HCT116 (cell line): ENCODE data around the gene CCNA2. TPM values are rescaled to one million over a fixed set of nuclear protein-coding genes. Genes with fewer than 3 reads are reported as not detected.

Experiments
- ATAC-seq: fragments of 200-7000 bp; cut with Tn5 transposase; 2 replicates; pipeline ENCODE4 v1.9.1; 2020; ENCODE audit warnings: mild to moderate bottlenecking, moderate library complexity
- BruUV-seq: library from RNA; stranded (reverse); fragments of 400-500 nt; replicated peaks from 2 replicates; lab custom pipeline; 2021; lab: Mats Ljungman, UMichigan
- CTCF ChIA-PET: fragments of 300-600 bp; sonication (Branson Sonifier 250); formaldehyde crosslinking; loops from one replicate; lab custom pipeline; 2021; ENCODE audit warnings: antibody characterized with exemption; lab: Charles Lee
- POLR2A ChIA-PET: fragments of 300-600, 350-600 bp; sonication (Branson Sonifier 250); formaldehyde crosslinking; loops from one replicate; lab custom pipeline; 2021; ENCODE audit warnings: antibody characterized with exemption; lab: Charles Lee
- RAD21 ChIA-PET, 2 experiments: fragments of 300-600 bp; sonication (Branson Sonifier 250); formaldehyde crosslinking; loops; one replicate each; lab custom pipeline; 2023; ENCODE audit warnings: low total read pairs in 2 of 2; ENCODE audit not compliant: uncharacterized antibody in 2 of 2, unreplicated experiment in 2 of 2, low non-redundant PET in 1 of 2; lab: Charles Lee
- DNase-seq: peaks from one replicate; pipeline ENCODE4 v3.0.0-alpha.2; 2010; ENCODE audit warnings: low read depth, low spot score
- H2AFZ ChIP-seq: fragments of 200-600 bp; shearing (Covaris generic), sonication (generic); 2 replicates; pipeline ENCODE4 v1.6.1; 2017; ENCODE audit warnings: low read depth, mixed run types, mixed read lengths, antibody characterized with exemption, low read length; ENCODE audit not compliant: poor library complexity, severe bottlenecking
- H3K27ac ChIP-seq: 2 replicates; pipeline ENCODE4 v1.5.1; 2012; ENCODE audit warnings: low read depth, low read length
- H3K27me3 ChIP-seq: fragments of 200-600 bp; sonication (generic); 2 replicates; pipeline ENCODE4 v1.6.1; 2016; ENCODE audit warnings: mixed run types, low read length, mixed read lengths; ENCODE audit not compliant: insufficient read depth
- H3K36me3 ChIP-seq, 2 experiments: fragments of 200-500 bp in 1 of 2; fragments of 200-600 bp in 1 of 2; sonication (Bioruptor generic) in 1 of 2; sonication (generic) in 1 of 2; 2 replicates each; pipeline versions ENCODE4 v1.5.1 to v1.6.1; 2014 to 2016; ENCODE audit warnings: low read length in 2 of 2, inconsistent platforms in 1 of 2, mixed read lengths in 1 of 2, mixed run types in 1 of 2; ENCODE audit not compliant: insufficient read depth in 2 of 2, control insufficient read depth in 1 of 2
- H3K4me1 ChIP-seq, 2 experiments: fragments of 200-600 bp in 1 of 2; sonication (generic) in 1 of 2; 2 replicates each; pipeline versions ENCODE4 v1.5.1 to v1.6.1; 2012 to 2017; ENCODE audit warnings: low read length in 2 of 2, inconsistent platforms in 1 of 2, mild to moderate bottlenecking in 1 of 2, mixed read lengths in 1 of 2, mixed run types in 1 of 2, moderate library complexity in 1 of 2; ENCODE audit not compliant: insufficient read depth in 2 of 2, control insufficient read depth in 1 of 2
- H3K4me2 ChIP-seq: fragments of 200-600 bp; sonication (generic); 2 replicates; pipeline ENCODE4 v1.6.1; 2017; ENCODE audit warnings: mixed run types, low read length, mixed read lengths
- H3K4me3 ChIP-seq, 2 experiments: fragments of 200-600 bp in 1 of 2; sonication (generic) in 1 of 2; replicated peaks in 1 of 2; 2 replicates each; pipeline ENCODE4 v1.5.1; 2011 to 2016; ENCODE audit warnings: low read length in 2 of 2, control low read depth in 1 of 2, low read depth in 1 of 2, mild to moderate bottlenecking in 1 of 2, mixed read lengths in 1 of 2, mixed run types in 1 of 2
- H3K79me2 ChIP-seq: fragments of 200-600 bp; sonication (generic); 2 replicates; pipeline ENCODE4 v1.6.1; 2017; ENCODE audit warnings: mild to moderate bottlenecking, mixed run types, low read length, moderate library complexity, mixed read lengths; ENCODE audit not compliant: insufficient read depth
- H3K9ac ChIP-seq: fragments of 200-600 bp; sonication (generic); 2 replicates; pipeline ENCODE4 v1.6.1; 2016; ENCODE audit warnings: low read length, mixed read lengths
- H3K9me2 ChIP-seq: fragments of 200-600 bp; sonication (generic), shearing (Covaris generic); 2 replicates; pipeline ENCODE4 v1.6.1; 2017; ENCODE audit warnings: mixed run types, mild to moderate bottlenecking, moderate library complexity; ENCODE audit not compliant: insufficient read depth
- H3K9me3 ChIP-seq, 2 experiments: fragments of 200-500 bp in 1 of 2; fragments of 200-600 bp in 1 of 2; sonication (Bioruptor generic) in 1 of 2; sonication (generic) in 1 of 2; 2 replicates each; pipeline ENCODE4 v1.6.1; 2014 to 2017; ENCODE audit warnings: low read length in 2 of 2, mixed read lengths in 2 of 2, inconsistent platforms in 1 of 2, low read depth in 1 of 2, mild to moderate bottlenecking in 1 of 2, mixed run types in 1 of 2, moderate library complexity in 1 of 2; ENCODE audit not compliant: control insufficient read depth in 1 of 2, insufficient read depth in 1 of 2
- H4K20me1 ChIP-seq: fragments of 200-600 bp; sonication (generic), shearing (Covaris generic); 2 replicates; pipeline ENCODE4 v1.6.1; 2017; ENCODE audit warnings: mixed run types, mild to moderate bottlenecking, moderate library complexity; ENCODE audit not compliant: insufficient read depth
- CEBPB ChIP-seq: IDR thresholded peaks from 2 replicates; pipeline ENCODE4 v1.6.1; 2012; ENCODE audit warnings: low read depth
- POLR2A ChIP-seq: IDR thresholded peaks from 2 replicates; pipeline ENCODE4 v1.7.0; 2011; ENCODE audit warnings: borderline replicate concordance; ENCODE audit not compliant: insufficient read depth, insufficient read length; ENCODE audit errors: extremely low read depth
- POLR2AphosphoS5 ChIP-seq: IDR thresholded peaks from 2 replicates; pipeline ENCODE4 v1.6.1; 2011; ENCODE audit warnings: mild to moderate bottlenecking, low read depth, low read length, moderate library complexity
- SIN3A ChIP-seq: IDR thresholded peaks from 2 replicates; pipeline ENCODE4 v1.6.1; 2012; ENCODE audit warnings: low read depth
- ZFX ChIP-seq: fragments of 450-650 bp; IDR thresholded peaks from 2 replicates; pipeline ENCODE4 v1.6.1; 2017
- intact Hi-C: fragments of 100-400 bp; cut with micrococcal nuclease; formaldehyde crosslinking; loops from 2 replicates; pipeline ENCODE4 v1.10.0; 2022
- total RNA-seq: library from RNA; stranded (reverse); gene quantifications from one replicate; pipeline ENCODE4 v1.2.1, GENCODE V29; 2021; ENCODE audit not compliant: unreplicated experiment
- TF ChIP-seq, protein P1 (sequence below): IDR thresholded peaks from 2 replicates; pipeline ENCODE4 v1.6.1; 2012
- TF ChIP-seq, protein P2 (sequence below): IDR thresholded peaks from 2 replicates; pipeline ENCODE4 v1.6.1; 2011; ENCODE audit warnings: mild to moderate bottlenecking, low read length, moderate library complexity; ENCODE audit not compliant: insufficient replicate concordance; ENCODE audit errors: extremely low read depth

The CCNA2 gene
- total RNA-seq, 1 experiment from 2014 or later = 75.4 TPM

DNA sequence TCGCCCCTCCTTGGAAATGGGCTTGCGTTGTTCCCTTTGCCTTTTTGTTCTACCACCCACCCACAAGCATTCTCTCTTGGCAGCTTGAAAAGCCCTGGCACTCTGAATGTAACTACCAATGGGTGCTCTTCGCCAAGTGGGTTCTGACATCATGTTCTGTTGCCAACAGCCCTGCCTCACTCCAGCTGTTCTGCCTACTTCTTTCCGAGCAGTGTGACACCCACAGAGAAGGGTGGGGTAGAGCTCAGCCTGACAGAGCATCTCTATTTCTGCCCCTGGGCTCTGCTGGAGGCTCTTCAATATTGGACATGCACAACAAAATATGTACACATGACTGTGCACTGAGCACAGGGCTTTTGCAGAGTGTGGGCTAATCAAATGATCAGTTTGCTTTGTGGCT is 38.2 kb downstream of the CCNA2 start (continued):
- TF ChIP-seq POLR2AphosphoS5 = no peak

DNA sequence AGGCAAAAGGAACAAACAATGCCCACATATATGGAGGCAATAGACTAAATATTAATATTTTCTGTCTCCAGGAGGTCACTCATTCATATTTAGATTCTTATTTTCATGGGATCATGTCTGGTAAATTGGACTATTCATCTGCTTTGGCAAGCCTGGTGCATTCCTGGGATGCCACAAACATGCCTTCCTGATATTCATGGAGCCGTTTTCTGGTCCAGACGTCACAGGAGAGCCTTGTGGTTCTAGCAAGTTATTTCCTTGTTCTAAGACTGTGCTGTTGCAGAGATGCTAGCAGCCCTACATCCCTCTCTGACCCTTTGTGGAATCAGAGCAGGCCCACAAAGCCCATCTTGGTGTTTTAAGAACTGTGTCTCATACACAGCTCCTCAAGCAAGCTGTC is 38.7 kb downstream of the CCNA2 start:
- intact Hi-C loops = no loop called here

More for the DNA sequence above, 38.7 kb downstream of the CCNA2 start:
- CTCF ChIA-PET = no interaction called here
- TF ChIP-seq ZFX (no peak), CEBPB (no peak), SIN3A (no peak), POLR2AphosphoS5 (no peak), POLR2A (no peak)
- TF ChIP-seq, protein P1, sequence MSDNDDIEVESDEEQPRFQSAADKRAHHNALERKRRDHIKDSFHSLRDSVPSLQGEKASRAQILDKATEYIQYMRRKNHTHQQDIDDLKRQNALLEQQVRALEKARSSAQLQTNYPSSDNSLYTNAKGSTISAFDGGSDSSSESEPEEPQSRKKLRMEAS = no peak
- TF ChIP-seq, protein P2, sequence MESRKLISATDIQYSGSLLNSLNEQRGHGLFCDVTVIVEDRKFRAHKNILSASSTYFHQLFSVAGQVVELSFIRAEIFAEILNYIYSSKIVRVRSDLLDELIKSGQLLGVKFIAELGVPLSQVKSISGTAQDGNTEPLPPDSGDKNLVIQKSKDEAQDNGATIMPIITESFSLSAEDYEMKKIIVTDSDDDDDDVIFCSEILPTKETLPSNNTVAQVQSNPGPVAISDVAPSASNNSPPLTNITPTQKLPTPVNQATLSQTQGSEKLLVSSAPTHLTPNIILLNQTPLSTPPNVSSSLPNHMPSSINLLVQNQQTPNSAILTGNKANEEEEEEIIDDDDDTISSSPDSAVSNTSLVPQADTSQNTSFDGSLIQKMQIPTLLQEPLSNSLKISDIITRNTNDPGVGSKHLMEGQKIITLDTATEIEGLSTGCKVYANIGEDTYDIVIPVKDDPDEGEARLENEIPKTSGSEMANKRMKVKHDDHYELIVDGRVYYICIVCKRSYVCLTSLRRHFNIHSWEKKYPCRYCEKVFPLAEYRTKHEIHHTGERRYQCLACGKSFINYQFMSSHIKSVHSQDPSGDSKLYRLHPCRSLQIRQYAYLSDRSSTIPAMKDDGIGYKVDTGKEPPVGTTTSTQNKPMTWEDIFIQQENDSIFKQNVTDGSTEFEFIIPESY = no peak
- TF ChIP-seq, all 23 proteins: peak for 0
- ChIA-PET POLR2A (interaction anchor here (1.9 kb wide), 1 partner anchor 16 kb away, joined by 6 read pairs; the partner anchor contains the start of gene EXOSC9), RAD21 (no interaction called here)
- no peak overlapping the region for H3K4me2 ChIP-seq
- no peak overlapping the region for H3K9ac ChIP-seq
- H3K27me3 ChIP-seq = no peaks in the 10 kb centered on the region
- ATAC-seq (no peak), DNase-seq (no peak)
- H2AFZ ChIP-seq = no peak overlapping the region
- no TSS peak for BruUV-seq
- H3K9me2 ChIP-seq = no peaks in the 10 kb centered on the region
- H3K9me3 ChIP-seq = no peaks in the 10 kb centered on the region
- H3K27ac ChIP-seq = no peak overlapping the region
- no peak overlapping the region for H3K4me3 ChIP-seq
- no peaks in the 10 kb centered on the region for H3K79me2 ChIP-seq
- H4K20me1 ChIP-seq = no peaks in the 10 kb centered on the region
- no peaks in the 10 kb centered on the region for H3K4me1 ChIP-seq
- H3K36me3 ChIP-seq = no peaks in the 10 kb centered on the region
